IMR-90 (cell line): Measurements from ENCODE around the gene UNC13A. TPM values are rescaled to one million over a fixed set of nuclear protein-coding genes. Genes with fewer than 3 reads are reported as not detected.

Source experiments
- ATAC-seq: fragments of 200-7000 bp; cut with Tn5 transposase; 2 replicates; pipeline ENCODE4 v1.9.1; 2020; ENCODE audit warnings: low read depth, mild to moderate bottlenecking, moderate library complexity
- BruUV-seq: library from RNA; stranded (reverse); fragments of 400-500 nt; replicated peaks from 2 replicates; lab custom pipeline; 2021; lab: Mats Ljungman, UMichigan
- CTCF ChIA-PET: fragments of 300-600 bp; formaldehyde crosslinking; extraction: SDS; loops from one replicate; lab custom pipeline; 2021; ENCODE audit warnings: antibody characterized with exemption; lab: Yijun Ruan, JAX
- POLR2A ChIA-PET: fragments of 300-600 bp; sonication (Branson Sonifier 250); formaldehyde crosslinking; loops from one replicate; lab custom pipeline; 2022; ENCODE audit warnings: antibody characterized with exemption; ENCODE audit not compliant: unreplicated experiment; lab: Charles Lee
- DNase-seq: peaks from one replicate; pipeline ENCODE4 v3.0.0; 2013
- H2AFZ ChIP-seq: replicated peaks from 2 replicates; pipeline ENCODE3; 2013; ENCODE audit warnings: low read length, mild to moderate bottlenecking; ENCODE audit not compliant: poor library complexity
- H2AK5ac ChIP-seq: 2 replicates; pipeline ENCODE4 v1.6.1; 2013; ENCODE audit warnings: low read depth, low read length, inconsistent platforms
- H2AK9ac ChIP-seq: replicated peaks from 2 replicates; pipeline ENCODE3; 2013; ENCODE audit warnings: mild to moderate bottlenecking, low read depth, low read length, moderate library complexity; ENCODE audit not compliant: poor library complexity
- H2BK120ac ChIP-seq: 2 replicates; pipeline ENCODE4 v1.6.1; 2013; ENCODE audit warnings: low read depth, low read length, inconsistent platforms
- H2BK15ac ChIP-seq: 3 replicates; pipeline ENCODE4 v1.6.1; 2013; ENCODE audit warnings: low read depth, low read length, inconsistent platforms
- H2BK20ac ChIP-seq: 2 replicates; pipeline ENCODE4 v1.6.1; 2013; ENCODE audit warnings: low read depth, mild to moderate bottlenecking, inconsistent platforms, low read length, moderate library complexity
- H2BK5ac ChIP-seq: 2 replicates; pipeline ENCODE4 v1.6.1; 2013; ENCODE audit warnings: mild to moderate bottlenecking, low read depth, low read length, inconsistent platforms; ENCODE audit not compliant: poor library complexity, severe bottlenecking
- H3K14ac ChIP-seq: replicated peaks from 2 replicates; pipeline ENCODE4 v1.6.1; 2013; ENCODE audit warnings: low read depth, low read length, inconsistent platforms
- H3K18ac ChIP-seq: 2 replicates; pipeline ENCODE4 v1.6.1; 2013; ENCODE audit warnings: low read depth, low read length, control low read depth
- H3K23ac ChIP-seq: 2 replicates; pipeline ENCODE4 v1.6.1; 2013; ENCODE audit warnings: low read depth, low read length, inconsistent platforms
- H3K27ac ChIP-seq: 2 replicates; pipeline ENCODE4 v1.5.1; 2013; ENCODE audit warnings: mild to moderate bottlenecking, control low read depth, low read length; ENCODE audit not compliant: insufficient read depth
- H3K27me3 ChIP-seq: 2 replicates; pipeline ENCODE4 v1.6.1; 2013; ENCODE audit warnings: low read length; ENCODE audit not compliant: control insufficient read depth, insufficient read depth
- H3K36me3 ChIP-seq: 2 replicates; pipeline ENCODE4 v1.6.1; 2013; ENCODE audit warnings: low read length, mixed read lengths; ENCODE audit not compliant: control insufficient read depth, insufficient read depth
- H3K4ac ChIP-seq: 2 replicates; pipeline ENCODE4 v1.6.1; 2013; ENCODE audit warnings: low read depth, low read length, inconsistent platforms
- H3K4me1 ChIP-seq: 2 replicates; pipeline ENCODE4 v1.6.1; 2013; ENCODE audit warnings: low read length, mixed read lengths; ENCODE audit not compliant: control insufficient read depth, insufficient read depth
- H3K4me2 ChIP-seq: 2 replicates; pipeline ENCODE4 v1.6.1; 2013; ENCODE audit warnings: low read depth, mild to moderate bottlenecking, control low read depth, low read length, moderate library complexity
- H3K4me3 ChIP-seq: 2 replicates; pipeline ENCODE4 v1.5.1; 2013; ENCODE audit warnings: low read depth, mild to moderate bottlenecking, control low read depth, low read length, moderate library complexity; ENCODE audit not compliant: insufficient read depth
- H3K56ac ChIP-seq: 2 replicates; pipeline ENCODE4 v1.6.1; 2013; ENCODE audit warnings: low read length, inconsistent platforms; ENCODE audit not compliant: insufficient read depth; ENCODE audit errors: extremely low read depth
- H3K79me1 ChIP-seq, 2 experiments: 2 replicates each; pipeline ENCODE4 v1.6.1; 2013; ENCODE audit warnings: low read length in 2 of 2, inconsistent platforms in 1 of 2, low read depth in 1 of 2
- H3K9ac ChIP-seq: 2 replicates; pipeline ENCODE4 v1.6.1; 2013; ENCODE audit warnings: low read depth, low read length, control low read depth
- H3K9me1 ChIP-seq: 2 replicates; pipeline ENCODE4 v1.6.1; 2013; ENCODE audit warnings: low read length, inconsistent platforms; ENCODE audit not compliant: insufficient read depth
- H3K9me3 ChIP-seq: 2 replicates; pipeline ENCODE4 v1.6.1; 2013; ENCODE audit warnings: low read length; ENCODE audit not compliant: control insufficient read depth, insufficient read depth
- H4K20me1 ChIP-seq: 2 replicates; pipeline ENCODE4 v1.6.1; 2013; ENCODE audit warnings: low read length, inconsistent platforms; ENCODE audit not compliant: insufficient read depth
- H4K5ac ChIP-seq: 2 replicates; pipeline ENCODE4 v1.6.1; 2013; ENCODE audit warnings: mild to moderate bottlenecking, low read depth, low read length, control low read depth
- H4K8ac ChIP-seq, 2 experiments: 2 replicates each; pipeline ENCODE4 v1.6.1; 2013; ENCODE audit warnings: low read depth in 2 of 2, low read length in 2 of 2, control low read depth in 1 of 2, inconsistent platforms in 1 of 2
- H4K91ac ChIP-seq: 2 replicates; pipeline ENCODE4 v1.6.1; 2013; ENCODE audit warnings: low read depth, low read length, inconsistent platforms; ENCODE audit not compliant: insufficient read depth
- BHLHE40 ChIP-seq: fragments of 150-350 bp; IDR thresholded peaks from 2 replicates; pipeline ENCODE4 v1.6.1; 2016; ENCODE audit warnings: mild to moderate bottlenecking, low read depth, low read length
- MAZ ChIP-seq: IDR thresholded peaks from 2 replicates; pipeline ENCODE4 v1.6.1; 2012; ENCODE audit warnings: low read depth, mild to moderate bottlenecking, low read length, improper control_type of control experiment, moderate library complexity, borderline replicate concordance
- WGBS, 2 experiments: methylation state at CpG; one replicate each; pipeline versions ENCODE4 v1.1.5 to v1.1.7; 2013; ENCODE audit warnings: missing lambda C conversion rate in 2 of 2; ENCODE audit not compliant: insufficient read length in 1 of 2; ENCODE audit errors: extremely low coverage in 2 of 2; 5-methylcytosine and 5-hydroxymethylcytosine counted together
- dilution Hi-C: fragments of 300-500 bp; cut with HindIII; formaldehyde crosslinking; loops from one replicate; pipeline ENCODE4 v1.14.3; 2018; ENCODE audit warnings: low sequenced_read_pairs; ENCODE audit not compliant: unreplicated experiment
- in situ Hi-C: fragments of 300-500 bp; cut with MboI; formaldehyde crosslinking; loops from 3 replicates; pipeline ENCODE4 v1.14.3; 2019; ENCODE audit warnings: low sequenced_read_pairs, inconsistent platforms, mixed read lengths
- intact Hi-C: fragments of 100-400 bp; cut with micrococcal nuclease; formaldehyde crosslinking; loops from 2 replicates; pipeline ENCODE4 v1.10.0; 2022
- polyA plus RNA-seq, 3 experiments: library from polyadenylated mRNA; depleted of rRNA; stranded (reverse); fragments of >200 nt; gene quantifications; 2 replicates each; pipeline ENCODE4 v1.2.3, GENCODE V29; 2012; ENCODE audit warnings: low replicate concordance in 1 of 3
- total RNA-seq: library from RNA; depleted of rRNA; stranded (reverse); fragments of >200 nt; gene quantifications from 2 replicates; pipeline ENCODE4 v1.2.3, GENCODE V29; 2012

The UNC13A gene
- total and polyA plus RNA-seq, 2 of the 4 experiments (the other 2 are of a cell fraction) = 0.18 to 0.22 TPM

- no peak overlapping the region for H3K4ac ChIP-seq
- H4K20me1 ChIP-seq = no peaks in the 10 kb centered on the region
- no peak overlapping the region for H2AK9ac ChIP-seq
- H3K56ac ChIP-seq = no peak overlapping the region
- in situ Hi-C loops (no loop called here), dilution Hi-C loops (no loop called here), intact Hi-C loops (no loop called here)
- H2BK120ac ChIP-seq = no peak overlapping the region
- DNase-seq = no peak
- no peak overlapping the region for H3K4me2 ChIP-seq
- no peak overlapping the region for H3K18ac ChIP-seq
- H3K9ac ChIP-seq = no peak overlapping the region
- 62% methylated on average over 4 of the region's 9 CpGs; no CpG with 5 or more reads in 1 of the 2 experiments for WGBS, 2 experiments
- ChIA-PET POLR2A (no interaction called here), CTCF (no interaction called here)
- H2BK20ac ChIP-seq = no peak overlapping the region
- no peak overlapping the region for H3K14ac ChIP-seq
- H3K23ac ChIP-seq = no peak overlapping the region
- no peak overlapping the region for H3K27ac ChIP-seq
- no peak overlapping the region for H2AK5ac ChIP-seq
- H3K9me1 ChIP-seq = no peaks in the 10 kb centered on the region
- ATAC-seq = no peak
- no TSS peak for BruUV-seq
- H4K91ac ChIP-seq = no peak overlapping the region
- H4K5ac ChIP-seq = no peak overlapping the region
- H3K36me3 ChIP-seq = no peaks in the 10 kb centered on the region
- H3K27me3 ChIP-seq = peaks cover 2% of the 10 kb centered on the region; the same call in 1 of the 2 replicates
- TF ChIP-seq MAZ (no peak), BHLHE40 (no peak)
- no peak overlapping the region for H2BK15ac ChIP-seq
- H4K8ac ChIP-seq = no peak overlapping the region
- H2AFZ ChIP-seq = peak overlapping the region; percentile 32
- no peak overlapping the region for H2BK5ac ChIP-seq
- H3K4me1 ChIP-seq = no peaks in the 10 kb centered on the region
- peaks cover 2% of the 10 kb centered on the region; the same call in 1 of the 2 replicates for H3K9me3 ChIP-seq
- H3K4me3 ChIP-seq = no peak overlapping the region
- no peaks in the 10 kb centered on the region for H3K79me1 ChIP-seq
These were observed 33.2 kb downstream of the UNC13A start for GRCh38 chr19:17654993-17655392.
